ENCODE results near the gene OR7A10. TPM values are rescaled to one million over a fixed set of nuclear protein-coding genes. Genes with fewer than 3 reads are reported as not detected.

OR7A10 gene
- polyA plus RNA-seq, 1 donor from 2014 or later = not detected

DNA sequence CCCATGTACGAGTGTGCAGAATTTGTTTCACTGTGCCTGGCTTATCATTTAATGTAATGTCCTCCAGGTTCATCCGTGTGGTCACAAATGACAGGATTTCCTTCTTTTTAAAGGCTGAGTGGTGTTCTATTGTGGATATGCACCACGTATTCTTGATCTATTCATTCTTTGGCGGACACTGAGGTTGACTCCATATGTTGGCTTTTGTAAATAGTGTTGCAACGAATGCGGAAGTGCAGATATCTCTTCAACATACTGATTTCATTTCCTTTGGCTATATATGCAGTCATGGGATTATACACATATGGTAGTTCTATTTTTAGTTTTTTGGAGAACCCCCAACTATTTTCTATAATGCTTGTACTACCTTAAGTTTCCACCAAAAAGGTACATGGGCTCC lies 26.8 kb downstream of the OR7A10 start:
- Histone ChIP-seq H3K9ac (ENCODE audit: low read length) (no peak overlapping the region), H3K79me2 (replicated peaks; ENCODE audit: insufficient read depth, low read length) (no peaks in the 10 kb centered on the region), H3K27me3 (ENCODE audit: insufficient read depth, low read depth, low read length) (no peaks in the 10 kb centered on the region), H3K4me3 (ENCODE audit: low read length) (no peak overlapping the region), H4K20me1 (ENCODE audit: insufficient read depth) (no peaks in the 10 kb centered on the region), H3K36me3 (ENCODE audit: insufficient read depth, low read length) (no peaks in the 10 kb centered on the region), H3K27ac (ENCODE audit: low read length) (no peak overlapping the region), H3K4me2 (ENCODE audit: low read length) (no peak overlapping the region), H2AFZ (ENCODE audit: low read depth, low read length) (no peak overlapping the region), H3F3A (ENCODE audit: insufficient read depth, low read length, poor library complexity, severe bottlenecking) (no peaks in the 10 kb centered on the region), H3K9me2 (ENCODE audit: insufficient read depth, low read length) (no peaks in the 10 kb centered on the region), H3K9me3 (ENCODE audit: low read length) (no peaks in the 10 kb centered on the region)
- TF ChIP-seq EP300 (conservative IDR thresholded peaks at IDR 0.05; ENCODE audit: poor library complexity, severe bottlenecking) (no peak), EZH2 (IDR thresholded peaks at IDR 0.05; ENCODE audit: borderline replicate concordance, insufficient read depth, low read length, poor library complexity, severe bottlenecking) (no peak), TAF1 (IDR thresholded peaks at IDR 0.05; ENCODE audit: low read depth) (no peak), SMC3 (conservative IDR thresholded peaks at IDR 0.05; ENCODE audit: poor library complexity) (no peak), POLR2AphosphoS5 (IDR thresholded peaks at IDR 0.05) (no peak), RAD21 (conservative IDR thresholded peaks at IDR 0.05) (no peak), MXI1 (conservative IDR thresholded peaks at IDR 0.05; ENCODE audit: poor library complexity, severe bottlenecking) (no peak)
- TF ChIP-seq, protein P1, sequence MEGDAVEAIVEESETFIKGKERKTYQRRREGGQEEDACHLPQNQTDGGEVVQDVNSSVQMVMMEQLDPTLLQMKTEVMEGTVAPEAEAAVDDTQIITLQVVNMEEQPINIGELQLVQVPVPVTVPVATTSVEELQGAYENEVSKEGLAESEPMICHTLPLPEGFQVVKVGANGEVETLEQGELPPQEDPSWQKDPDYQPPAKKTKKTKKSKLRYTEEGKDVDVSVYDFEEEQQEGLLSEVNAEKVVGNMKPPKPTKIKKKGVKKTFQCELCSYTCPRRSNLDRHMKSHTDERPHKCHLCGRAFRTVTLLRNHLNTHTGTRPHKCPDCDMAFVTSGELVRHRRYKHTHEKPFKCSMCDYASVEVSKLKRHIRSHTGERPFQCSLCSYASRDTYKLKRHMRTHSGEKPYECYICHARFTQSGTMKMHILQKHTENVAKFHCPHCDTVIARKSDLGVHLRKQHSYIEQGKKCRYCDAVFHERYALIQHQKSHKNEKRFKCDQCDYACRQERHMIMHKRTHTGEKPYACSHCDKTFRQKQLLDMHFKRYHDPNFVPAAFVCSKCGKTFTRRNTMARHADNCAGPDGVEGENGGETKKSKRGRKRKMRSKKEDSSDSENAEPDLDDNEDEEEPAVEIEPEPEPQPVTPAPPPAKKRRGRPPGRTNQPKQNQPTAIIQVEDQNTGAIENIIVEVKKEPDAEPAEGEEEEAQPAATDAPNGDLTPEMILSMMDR (IDR thresholded peaks at IDR 0.05; ENCODE audit: poor library complexity, severe bottlenecking) = no peak
- TF ChIP-seq, protein P2, sequence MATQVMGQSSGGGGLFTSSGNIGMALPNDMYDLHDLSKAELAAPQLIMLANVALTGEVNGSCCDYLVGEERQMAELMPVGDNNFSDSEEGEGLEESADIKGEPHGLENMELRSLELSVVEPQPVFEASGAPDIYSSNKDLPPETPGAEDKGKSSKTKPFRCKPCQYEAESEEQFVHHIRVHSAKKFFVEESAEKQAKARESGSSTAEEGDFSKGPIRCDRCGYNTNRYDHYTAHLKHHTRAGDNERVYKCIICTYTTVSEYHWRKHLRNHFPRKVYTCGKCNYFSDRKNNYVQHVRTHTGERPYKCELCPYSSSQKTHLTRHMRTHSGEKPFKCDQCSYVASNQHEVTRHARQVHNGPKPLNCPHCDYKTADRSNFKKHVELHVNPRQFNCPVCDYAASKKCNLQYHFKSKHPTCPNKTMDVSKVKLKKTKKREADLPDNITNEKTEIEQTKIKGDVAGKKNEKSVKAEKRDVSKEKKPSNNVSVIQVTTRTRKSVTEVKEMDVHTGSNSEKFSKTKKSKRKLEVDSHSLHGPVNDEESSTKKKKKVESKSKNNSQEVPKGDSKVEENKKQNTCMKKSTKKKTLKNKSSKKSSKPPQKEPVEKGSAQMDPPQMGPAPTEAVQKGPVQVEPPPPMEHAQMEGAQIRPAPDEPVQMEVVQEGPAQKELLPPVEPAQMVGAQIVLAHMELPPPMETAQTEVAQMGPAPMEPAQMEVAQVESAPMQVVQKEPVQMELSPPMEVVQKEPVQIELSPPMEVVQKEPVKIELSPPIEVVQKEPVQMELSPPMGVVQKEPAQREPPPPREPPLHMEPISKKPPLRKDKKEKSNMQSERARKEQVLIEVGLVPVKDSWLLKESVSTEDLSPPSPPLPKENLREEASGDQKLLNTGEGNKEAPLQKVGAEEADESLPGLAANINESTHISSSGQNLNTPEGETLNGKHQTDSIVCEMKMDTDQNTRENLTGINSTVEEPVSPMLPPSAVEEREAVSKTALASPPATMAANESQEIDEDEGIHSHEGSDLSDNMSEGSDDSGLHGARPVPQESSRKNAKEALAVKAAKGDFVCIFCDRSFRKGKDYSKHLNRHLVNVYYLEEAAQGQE (IDR thresholded peaks at IDR 0.05; ENCODE audit: borderline replicate concordance) = no peak

DNA sequence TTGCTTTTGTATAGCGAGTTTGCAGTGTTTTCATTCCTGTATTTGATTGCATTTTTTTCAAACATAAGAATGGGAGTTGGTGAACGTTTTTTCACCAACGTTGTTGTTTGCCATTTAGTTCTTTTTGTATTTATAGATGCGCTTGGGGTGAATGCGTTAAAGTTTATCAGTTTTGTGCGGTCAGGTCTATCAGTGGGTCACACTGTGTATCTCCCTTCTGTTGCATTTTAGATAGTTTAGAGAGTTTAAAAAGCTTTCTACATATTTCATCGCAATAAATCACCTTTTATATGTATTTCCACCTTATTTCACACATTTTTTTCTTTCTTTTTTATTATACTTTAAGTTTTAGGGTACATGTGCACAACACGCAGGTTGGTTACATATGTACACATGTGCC lies 30.1 kb downstream of the OR7A10 start:
- Histone ChIP-seq H3K79me2 (replicated peaks; ENCODE audit: insufficient read depth, low read length) (no peaks in the 10 kb centered on the region), H3K9me3 (ENCODE audit: low read length) (no peaks in the 10 kb centered on the region), H3K27ac (ENCODE audit: low read length) (no peak overlapping the region), H3F3A (ENCODE audit: insufficient read depth, low read length, poor library complexity, severe bottlenecking) (no peaks in the 10 kb centered on the region), H3K4me3 (ENCODE audit: low read length) (no peak overlapping the region), H3K9ac (ENCODE audit: low read length) (no peak overlapping the region), H3K9me2 (ENCODE audit: insufficient read depth, low read length) (no peaks in the 10 kb centered on the region), H4K20me1 (ENCODE audit: insufficient read depth) (no peaks in the 10 kb centered on the region), H2AFZ (ENCODE audit: low read depth, low read length) (no peak overlapping the region), H3K4me2 (ENCODE audit: low read length) (no peak overlapping the region), H3K36me3 (ENCODE audit: insufficient read depth, low read length) (no peaks in the 10 kb centered on the region), H3K27me3 (ENCODE audit: insufficient read depth, low read depth, low read length) (no peaks in the 10 kb centered on the region)
- TF ChIP-seq EZH2 (IDR thresholded peaks at IDR 0.05; ENCODE audit: borderline replicate concordance, insufficient read depth, low read length, poor library complexity, severe bottlenecking) (no peak), TAF1 (IDR thresholded peaks at IDR 0.05; ENCODE audit: low read depth) (no peak), SMC3 (conservative IDR thresholded peaks at IDR 0.05; ENCODE audit: poor library complexity) (no peak)

DNA sequence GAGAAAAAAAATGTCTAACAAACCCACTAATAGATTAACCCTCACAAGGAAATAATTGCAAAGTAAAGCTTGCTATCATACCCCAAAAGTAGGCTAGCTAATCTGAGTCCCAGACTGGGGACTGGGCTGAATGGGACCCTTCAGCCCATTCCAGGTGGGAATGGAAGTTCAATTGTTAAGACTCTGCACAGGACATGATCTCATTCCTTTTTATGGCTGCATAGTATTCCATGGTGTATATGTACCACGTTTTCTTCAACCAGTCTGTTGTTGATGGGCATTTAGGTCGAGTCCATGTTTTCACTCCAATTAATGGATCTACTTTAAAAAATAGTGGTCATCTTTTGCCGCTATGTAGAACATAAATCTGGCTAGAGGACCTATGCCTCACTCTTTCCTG lies 31.7 kb downstream of the OR7A10 start:
- no peak overlapping the region for H3K4me3 ChIP-seq (ENCODE audit: low read length)
- no peak overlapping the region for H2AFZ ChIP-seq (ENCODE audit: low read depth, low read length)
- H3F3A ChIP-seq (ENCODE audit: insufficient read depth, low read length, poor library complexity, severe bottlenecking) = no peaks in the 10 kb centered on the region
- H3K36me3 ChIP-seq (ENCODE audit: insufficient read depth, low read length) = no peaks in the 10 kb centered on the region
- no peak overlapping the region for H3K27ac ChIP-seq (ENCODE audit: low read length)
- no peaks in the 10 kb centered on the region for H3K79me2 ChIP-seq (replicated peaks; ENCODE audit: insufficient read depth, low read length)
- no peaks in the 10 kb centered on the region for H4K20me1 ChIP-seq (ENCODE audit: insufficient read depth)
- no peak for TF ChIP-seq EZH2 (IDR thresholded peaks at IDR 0.05; ENCODE audit: borderline replicate concordance, insufficient read depth, low read length, poor library complexity, severe bottlenecking)
- TF ChIP-seq, protein P2 (IDR thresholded peaks at IDR 0.05; ENCODE audit: borderline replicate concordance) = no peak
- no peak for TF ChIP-seq TAF1 (IDR thresholded peaks at IDR 0.05; ENCODE audit: low read depth)
- TF ChIP-seq RAD21 (conservative IDR thresholded peaks at IDR 0.05) = no peak
- no peak for TF ChIP-seq MXI1 (conservative IDR thresholded peaks at IDR 0.05; ENCODE audit: poor library complexity, severe bottlenecking)
- TF ChIP-seq, protein P1 (IDR thresholded peaks at IDR 0.05; ENCODE audit: poor library complexity, severe bottlenecking) = no peak
- TF ChIP-seq POLR2AphosphoS5 (IDR thresholded peaks at IDR 0.05) = no peak
- no peak for TF ChIP-seq EP300 (conservative IDR thresholded peaks at IDR 0.05; ENCODE audit: poor library complexity, severe bottlenecking)
- no peak for TF ChIP-seq SMC3 (conservative IDR thresholded peaks at IDR 0.05; ENCODE audit: poor library complexity)
- H3K27me3 ChIP-seq (ENCODE audit: insufficient read depth, low read depth, low read length) = no peaks in the 10 kb centered on the region
- H3K9me3 ChIP-seq (ENCODE audit: low read length) = no peaks in the 10 kb centered on the region
- H3K9me2 ChIP-seq (ENCODE audit: insufficient read depth, low read length) = no peaks in the 10 kb centered on the region
- no peak overlapping the region for H3K9ac ChIP-seq (ENCODE audit: low read length)
- H3K4me2 ChIP-seq (ENCODE audit: low read length) = no peak overlapping the region

All from neural cell (in vitro differentiated cells).